IgD-negative memory B cell (primary cell): ENCODE results near the gene VILL. TPM values are rescaled to one million over a fixed set of nuclear protein-coding genes. Genes with fewer than 3 reads are reported as not detected.
A peak's percentile ranks its signal among the peaks of the same experiment; 100 is the strongest.

Experiments
- H3K27ac Mint-ChIP-seq, 3 donors: one replicate each; pipeline ENCODE4 v1.8.0; 2020 to 2022; ENCODE audit warnings: mild to moderate bottlenecking in 3 of 3, mixed read lengths in 3 of 3, moderate library complexity in 1 of 3
- H3K27me3 Mint-ChIP-seq: one replicate; pipeline ENCODE4 v1.8.0; 2021; ENCODE audit warnings: mixed read lengths
- H3K36me3 Mint-ChIP-seq: one replicate; pipeline ENCODE4 v1.8.0; 2020; ENCODE audit warnings: mild to moderate bottlenecking, mixed read lengths
- H3K4me1 Mint-ChIP-seq, 3 donors: one replicate each; pipeline ENCODE4 v1.8.0; 2020 to 2022; ENCODE audit warnings: mixed read lengths in 3 of 3, mild to moderate bottlenecking in 1 of 3
- H3K4me3 Mint-ChIP-seq, 4 donors: one replicate each; pipeline ENCODE4 v1.8.0; 2020 to 2022; ENCODE audit warnings: mild to moderate bottlenecking in 4 of 4, mixed read lengths in 4 of 4, moderate library complexity in 3 of 4
- H3K9me3 Mint-ChIP-seq, 3 donors: one replicate each; pipeline ENCODE4 v1.8.0; 2020 to 2021; ENCODE audit warnings: mixed read lengths in 3 of 3, mild to moderate bottlenecking in 1 of 3
- polyA plus RNA-seq: library from polyadenylated mRNA; unstranded; fragments of 300-500 nt; fragmentation: Illumina TruSeq; gene quantifications from one replicate; pipeline ENCODE4 v1.2.3, GENCODE V29; 2021

Gene VILL
- polyA plus RNA-seq, 1 donor from 2014 or later = 14.9 TPM

DNA sequence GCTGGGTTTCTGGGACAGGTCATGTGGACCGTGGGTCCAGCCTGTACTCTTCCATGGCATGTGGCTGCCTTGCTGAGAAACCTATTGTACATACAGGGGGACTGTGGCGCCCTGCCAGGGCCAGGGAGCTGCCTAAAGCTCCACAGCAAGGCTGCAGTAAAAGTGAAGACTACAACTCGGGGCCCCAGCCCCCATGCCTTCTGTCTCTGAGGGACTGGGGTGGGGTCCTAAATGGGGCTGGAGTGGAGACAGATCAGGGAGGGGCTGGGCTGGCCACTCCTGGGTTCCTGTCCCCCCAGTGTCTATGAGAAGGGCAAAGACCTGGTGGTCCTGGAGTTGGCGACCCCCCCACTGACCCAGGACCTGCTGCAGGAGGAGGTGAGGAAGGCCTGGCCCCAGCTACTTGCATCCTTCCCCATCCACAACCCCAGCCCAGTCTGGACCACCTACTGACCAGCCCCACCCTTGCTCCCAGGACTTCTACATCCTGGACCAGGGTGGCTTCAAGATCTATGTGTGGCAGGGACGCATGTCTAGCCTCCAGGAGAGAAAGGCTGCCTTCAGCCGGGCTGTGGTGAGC lies 7.3 kb downstream of the VILL start:
- Mint-ChIP-seq H3K27ac (peak overlapping the region; percentile 68 to 99 (median 94)), H3K9me3 (no peaks in the 10 kb centered on the region), H3K4me1 (peaks cover 24 to 44% (median 36%) of the 10 kb centered on the region in 3 donors), H3K4me3 (peak overlapping the region in 3 of 4 donors; percentile 67 to 91 (median 77)), H3K27me3 (no peaks in the 10 kb centered on the region), H3K36me3 (peaks cover 5% of the 10 kb centered on the region)

DNA sequence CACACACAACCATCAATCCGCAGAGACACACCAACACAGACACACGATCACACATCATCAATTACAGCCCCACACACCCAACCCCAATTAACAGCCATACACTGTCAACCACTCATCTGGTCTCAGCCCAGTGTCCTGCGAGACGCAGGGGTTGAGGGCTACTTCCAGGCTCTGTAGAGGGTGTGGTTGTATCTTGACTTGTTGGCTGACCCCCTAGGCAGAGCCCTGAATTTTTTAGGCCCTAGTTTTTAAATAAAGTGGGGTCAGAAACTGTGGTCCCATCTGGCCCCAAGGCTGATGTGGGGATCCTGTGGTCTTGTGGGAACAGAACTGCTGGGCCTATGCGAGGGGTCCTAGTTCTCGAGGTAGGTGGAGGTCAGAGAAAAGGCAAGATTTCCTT lies 9.2 kb downstream of the VILL start:
- peak overlapping the region in 1 of 3 donors; percentile 5 for H3K27ac Mint-ChIP-seq
- no peaks in the 10 kb centered on the region for H3K9me3 Mint-ChIP-seq
- peaks cover 5% of the 10 kb centered on the region for H3K36me3 Mint-ChIP-seq
- no peaks in the 10 kb centered on the region for H3K27me3 Mint-ChIP-seq
- peaks cover 11 to 38% (median 35%) of the 10 kb centered on the region in 3 donors for H3K4me1 Mint-ChIP-seq
- H3K4me3 Mint-ChIP-seq = peak overlapping the region in 3 of 4 donors; percentile 17 to 82 (median 44)

DNA sequence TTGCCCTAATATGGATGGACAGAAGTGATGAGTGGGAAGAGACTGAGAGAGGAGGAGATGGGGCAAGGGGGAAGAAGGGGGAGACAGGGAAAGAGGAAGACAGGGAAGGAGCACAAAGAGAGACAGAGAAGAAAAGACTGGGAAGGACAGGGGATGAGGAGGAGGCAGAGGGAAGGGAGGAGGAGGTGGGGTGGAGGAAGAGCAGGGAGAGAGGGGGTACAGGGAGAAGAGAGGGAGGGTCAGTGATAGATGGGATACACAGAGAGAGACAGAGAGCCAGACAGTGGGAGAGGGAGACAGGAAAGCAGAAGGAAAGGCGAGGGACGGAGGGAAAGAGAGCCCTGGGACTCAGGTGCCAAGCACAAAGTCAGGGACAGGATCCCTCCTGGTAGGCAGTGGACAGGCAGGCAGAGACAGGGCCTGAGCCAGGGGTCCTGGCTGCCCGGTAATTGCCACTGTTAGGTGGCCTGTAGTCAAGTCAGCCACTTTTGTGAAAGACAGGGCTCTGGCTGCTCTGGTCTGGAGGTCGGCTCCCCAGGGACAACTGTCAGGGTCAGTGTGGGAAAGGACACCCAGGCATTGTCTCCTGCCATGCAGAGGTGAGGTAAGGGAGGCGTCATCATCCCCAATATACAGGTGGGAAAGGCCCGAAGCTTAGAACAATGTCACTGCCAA lies 9.8 kb downstream of the VILL start:
- Mint-ChIP-seq H3K9me3 (no peaks in the 10 kb centered on the region), H3K36me3 (peaks cover 5% of the 10 kb centered on the region), H3K4me3 (peak overlapping the region in 1 of 4 donors; percentile 82), H3K4me1 (peaks cover 8 to 32% (median 31%) of the 10 kb centered on the region in 3 donors), H3K27me3 (no peaks in the 10 kb centered on the region), H3K27ac (no peak overlapping the region)

DNA sequence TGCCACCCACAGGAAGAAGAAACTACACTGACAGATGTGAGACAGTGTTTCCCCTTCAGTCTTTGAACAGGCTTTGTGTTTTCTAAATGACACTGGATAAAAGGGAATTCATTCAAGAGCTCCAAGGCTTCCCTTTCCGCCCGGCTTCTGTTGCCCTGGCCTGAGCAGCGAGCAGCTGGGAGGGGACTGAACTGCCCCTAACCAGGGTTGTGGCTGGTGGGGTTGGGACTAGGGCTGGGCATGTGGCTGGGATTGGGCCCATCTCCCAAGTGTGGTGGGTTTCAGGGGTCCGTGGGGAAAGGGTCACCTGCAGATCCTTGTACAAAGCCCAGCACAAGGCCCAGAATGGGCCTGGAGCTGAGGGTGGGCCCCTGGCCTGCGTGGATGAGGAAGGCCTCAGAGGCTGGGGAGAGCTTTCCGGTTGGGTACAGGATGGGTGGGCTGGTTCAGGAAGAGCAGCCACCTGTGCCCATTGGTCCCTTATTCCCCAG lies 10.4 kb downstream of the VILL start:
- H3K4me3 Mint-ChIP-seq = no peak overlapping the region
- no peaks in the 10 kb centered on the region for H3K27me3 Mint-ChIP-seq
- H3K9me3 Mint-ChIP-seq = no peaks in the 10 kb centered on the region
- no peak overlapping the region for H3K27ac Mint-ChIP-seq
- peaks cover 8 to 28% (median 27%) of the 10 kb centered on the region in 3 donors for H3K4me1 Mint-ChIP-seq
- peaks cover 5% of the 10 kb centered on the region for H3K36me3 Mint-ChIP-seq

DNA sequence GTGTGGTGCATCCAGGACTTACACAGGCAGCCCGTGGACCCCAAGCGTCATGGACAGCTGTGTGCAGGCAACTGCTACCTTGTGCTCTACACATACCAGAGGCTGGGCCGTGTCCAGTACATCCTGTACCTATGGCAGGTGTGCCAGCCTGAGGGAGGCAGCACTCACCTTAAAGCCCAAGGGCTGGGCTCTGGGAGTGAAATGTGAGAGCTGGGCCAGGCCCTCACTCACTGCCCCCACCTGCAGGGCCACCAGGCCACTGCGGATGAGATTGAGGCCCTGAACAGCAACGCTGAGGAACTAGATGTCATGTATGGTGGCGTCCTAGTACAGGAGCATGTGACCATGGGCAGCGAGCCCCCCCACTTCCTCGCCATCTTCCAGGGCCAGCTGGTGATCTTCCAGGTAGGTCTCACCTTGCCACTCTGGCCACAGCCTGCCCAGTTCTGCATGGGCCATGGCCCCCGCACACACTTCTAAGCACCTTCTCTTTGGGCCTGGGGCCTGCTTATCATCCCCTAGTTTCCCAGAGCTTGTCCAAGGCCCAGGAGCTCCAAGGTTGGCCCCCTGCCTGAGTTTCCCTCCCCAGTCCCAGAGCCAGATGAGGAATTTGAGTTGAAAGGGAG lies 11.0 kb downstream of the VILL start:
- peak overlapping the region in 1 of 3 donors; percentile 59 for H3K27ac Mint-ChIP-seq
- H3K36me3 Mint-ChIP-seq = peaks cover 4% of the 10 kb centered on the region
- no peaks in the 10 kb centered on the region for H3K9me3 Mint-ChIP-seq
- no peaks in the 10 kb centered on the region for H3K27me3 Mint-ChIP-seq
- no peak overlapping the region for H3K4me3 Mint-ChIP-seq
- H3K4me1 Mint-ChIP-seq = peaks cover 6 to 27% (median 24%) of the 10 kb centered on the region in 3 donors

DNA sequence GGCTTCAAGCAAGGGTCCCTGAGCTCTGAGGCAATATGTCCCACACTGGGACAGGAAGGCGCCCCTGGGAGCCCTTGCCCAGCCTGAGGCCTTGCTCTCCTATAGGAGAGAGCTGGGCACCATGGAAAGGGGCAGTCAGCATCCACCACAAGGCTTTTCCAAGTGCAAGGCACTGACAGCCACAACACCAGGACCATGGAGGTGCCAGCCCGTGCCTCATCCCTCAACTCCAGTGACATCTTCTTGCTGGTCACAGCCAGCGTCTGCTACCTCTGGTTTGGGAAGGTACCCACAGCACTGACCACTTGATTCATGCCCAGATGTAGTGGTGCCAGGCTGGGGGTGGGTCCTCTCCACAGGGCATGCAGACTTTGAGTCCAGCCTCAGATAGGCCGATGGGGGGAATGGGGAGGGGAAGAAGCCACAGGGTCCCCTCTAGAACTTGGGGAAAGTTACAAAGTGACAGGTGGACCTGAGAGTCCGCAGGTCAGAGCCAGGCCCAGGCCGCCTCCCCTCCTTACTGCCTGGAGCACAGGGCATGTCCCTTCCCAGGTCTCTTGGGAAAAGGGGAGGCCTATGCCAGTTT lies 11.8 kb downstream of the VILL start:
- H3K9me3 Mint-ChIP-seq = no peaks in the 10 kb centered on the region
- no peak overlapping the region for H3K4me3 Mint-ChIP-seq
- H3K27ac Mint-ChIP-seq = peak overlapping the region in 1 of 3 donors; percentile 59
- H3K27me3 Mint-ChIP-seq = no peaks in the 10 kb centered on the region
- no peaks in the 10 kb centered on the region for H3K36me3 Mint-ChIP-seq
- H3K4me1 Mint-ChIP-seq = peaks cover 0 to 23% (median 18%) of the 10 kb centered on the region in 3 donors

DNA sequence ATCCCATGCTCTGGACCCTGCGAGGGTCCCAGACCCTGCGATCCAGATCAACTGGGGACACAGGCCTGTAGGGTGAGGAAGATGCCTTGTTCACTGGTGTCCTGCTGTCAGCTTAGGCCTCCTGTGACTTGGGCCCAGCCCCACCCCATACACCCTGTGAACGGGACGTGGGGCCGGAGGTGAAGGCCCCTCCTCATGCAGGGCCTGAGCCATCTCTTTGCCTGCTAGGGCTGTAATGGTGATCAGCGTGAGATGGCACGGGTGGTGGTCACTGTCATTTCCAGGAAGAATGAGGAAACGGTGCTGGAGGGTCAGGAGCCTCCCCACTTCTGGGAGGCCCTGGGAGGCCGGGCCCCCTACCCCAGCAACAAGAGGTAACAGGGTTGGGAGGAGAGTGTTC lies 12.4 kb downstream of the VILL start:
- Mint-ChIP-seq H3K9me3 (no peaks in the 10 kb centered on the region), H3K36me3 (no peaks in the 10 kb centered on the region), H3K27me3 (no peaks in the 10 kb centered on the region), H3K4me1 (peaks cover 0 to 22% (median 18%) of the 10 kb centered on the region in 3 donors), H3K4me3 (no peak overlapping the region), H3K27ac (peak overlapping the region in 1 of 3 donors; percentile 89)

DNA sequence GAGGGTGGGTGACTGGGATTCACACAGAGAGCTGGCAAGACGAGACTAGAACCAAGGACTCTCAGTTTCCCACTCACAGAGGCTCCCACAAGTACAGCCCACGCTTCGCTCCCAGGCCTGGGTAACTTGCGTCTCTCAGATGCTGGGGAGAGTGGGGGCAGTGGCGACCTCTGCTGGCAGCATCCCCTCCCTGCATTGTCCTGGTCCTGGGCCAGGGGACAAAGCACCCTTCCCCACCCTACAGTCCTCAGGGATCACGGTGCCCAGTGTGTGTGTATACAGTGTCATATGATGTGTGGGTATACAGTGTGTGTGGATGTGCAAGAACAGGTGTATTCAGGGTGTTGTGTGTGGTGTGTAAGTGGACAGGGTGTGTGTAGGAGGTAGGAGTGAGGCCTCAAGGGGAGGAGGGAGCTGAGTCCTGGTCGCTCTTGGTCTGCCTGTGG lies 12.8 kb downstream of the VILL start:
- H3K4me3 Mint-ChIP-seq = no peak overlapping the region
- H3K9me3 Mint-ChIP-seq = no peaks in the 10 kb centered on the region

DNA sequence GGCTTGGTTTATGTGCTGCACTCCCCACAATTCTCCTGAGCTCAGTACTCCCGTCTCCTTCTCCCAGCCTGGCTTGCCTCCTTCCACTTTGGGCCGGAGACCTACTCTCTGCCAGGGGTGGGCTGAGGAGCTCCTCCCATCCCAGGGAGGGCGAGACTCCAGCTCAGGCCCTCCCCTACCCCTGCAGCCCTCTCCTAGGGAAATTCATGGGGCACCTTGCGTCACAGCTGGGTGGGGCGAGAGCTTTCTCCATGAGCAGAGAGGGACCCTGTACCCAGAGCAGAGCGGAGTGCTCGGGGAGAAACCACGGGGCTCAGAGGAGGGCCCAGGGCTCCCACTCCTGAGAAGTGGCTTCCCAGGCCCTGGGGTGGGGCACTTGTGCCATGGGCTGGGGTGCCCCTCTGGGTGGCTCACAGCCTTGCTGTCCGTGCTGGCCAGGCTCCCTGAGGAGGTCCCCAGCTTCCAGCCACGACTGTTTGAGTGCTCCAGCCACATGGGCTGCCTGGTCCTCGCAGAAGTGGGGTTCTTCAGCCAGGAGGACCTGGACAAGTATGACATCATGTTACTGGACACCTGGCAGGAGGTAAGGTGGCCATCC lies 13.3 kb downstream of the VILL start:
- H3K4me3 Mint-ChIP-seq = no peak overlapping the region
- peak overlapping the region in 2 of 3 donors; percentile 33 to 89 for H3K27ac Mint-ChIP-seq
- H3K9me3 Mint-ChIP-seq = no peaks in the 10 kb centered on the region
- peaks cover 0 to 17% (median 13%) of the 10 kb centered on the region in 3 donors for H3K4me1 Mint-ChIP-seq
- H3K36me3 Mint-ChIP-seq = no peaks in the 10 kb centered on the region
- no peaks in the 10 kb centered on the region for H3K27me3 Mint-ChIP-seq

More for the DNA sequence above, 12.8 kb downstream of the VILL start:
- H3K27me3 Mint-ChIP-seq = no peaks in the 10 kb centered on the region
- no peaks in the 10 kb centered on the region for H3K36me3 Mint-ChIP-seq
- peaks cover 0 to 18% (median 18%) of the 10 kb centered on the region in 3 donors for H3K4me1 Mint-ChIP-seq
- peak overlapping the region in 1 of 3 donors; percentile 89 for H3K27ac Mint-ChIP-seq

DNA sequence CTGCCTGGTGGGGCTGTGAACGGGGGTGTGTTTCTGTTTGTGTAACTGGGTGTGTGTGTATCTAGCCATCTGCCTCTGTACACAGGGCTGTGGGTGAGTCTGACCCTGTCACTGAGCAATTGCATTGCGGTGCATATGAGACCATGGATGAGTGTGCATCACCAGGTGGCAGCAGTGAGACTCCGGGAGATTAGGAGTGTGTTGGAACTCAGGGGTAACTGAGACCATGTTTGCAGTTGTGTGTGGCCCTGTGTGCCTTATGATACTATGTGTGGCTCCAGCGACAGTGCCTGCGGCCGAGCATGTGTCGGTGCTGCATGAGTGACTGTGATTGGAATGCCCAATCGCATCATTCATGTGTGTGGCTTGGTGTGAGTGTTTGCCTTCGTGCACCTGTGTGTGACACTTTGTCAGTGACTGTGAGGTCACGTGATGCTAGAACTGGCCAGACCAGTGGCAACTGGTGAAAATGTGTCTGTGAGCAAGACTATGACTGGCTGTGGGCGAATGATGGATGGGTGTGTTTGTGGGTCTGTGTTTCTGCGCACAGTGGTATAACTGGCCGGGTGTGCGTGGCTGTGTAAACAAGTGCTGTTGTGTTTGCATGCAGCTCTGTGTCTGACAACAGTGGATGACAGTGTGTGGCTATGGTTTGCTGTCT lies 14.0 kb downstream of the VILL start:
- Mint-ChIP-seq H3K36me3 (no peaks in the 10 kb centered on the region), H3K9me3 (no peaks in the 10 kb centered on the region), H3K4me3 (no peak overlapping the region), H3K27me3 (no peaks in the 10 kb centered on the region), H3K27ac (peak overlapping the region in 1 of 3 donors; percentile 33), H3K4me1 (peaks cover 0 to 12% (median 9%) of the 10 kb centered on the region in 3 donors)

DNA sequence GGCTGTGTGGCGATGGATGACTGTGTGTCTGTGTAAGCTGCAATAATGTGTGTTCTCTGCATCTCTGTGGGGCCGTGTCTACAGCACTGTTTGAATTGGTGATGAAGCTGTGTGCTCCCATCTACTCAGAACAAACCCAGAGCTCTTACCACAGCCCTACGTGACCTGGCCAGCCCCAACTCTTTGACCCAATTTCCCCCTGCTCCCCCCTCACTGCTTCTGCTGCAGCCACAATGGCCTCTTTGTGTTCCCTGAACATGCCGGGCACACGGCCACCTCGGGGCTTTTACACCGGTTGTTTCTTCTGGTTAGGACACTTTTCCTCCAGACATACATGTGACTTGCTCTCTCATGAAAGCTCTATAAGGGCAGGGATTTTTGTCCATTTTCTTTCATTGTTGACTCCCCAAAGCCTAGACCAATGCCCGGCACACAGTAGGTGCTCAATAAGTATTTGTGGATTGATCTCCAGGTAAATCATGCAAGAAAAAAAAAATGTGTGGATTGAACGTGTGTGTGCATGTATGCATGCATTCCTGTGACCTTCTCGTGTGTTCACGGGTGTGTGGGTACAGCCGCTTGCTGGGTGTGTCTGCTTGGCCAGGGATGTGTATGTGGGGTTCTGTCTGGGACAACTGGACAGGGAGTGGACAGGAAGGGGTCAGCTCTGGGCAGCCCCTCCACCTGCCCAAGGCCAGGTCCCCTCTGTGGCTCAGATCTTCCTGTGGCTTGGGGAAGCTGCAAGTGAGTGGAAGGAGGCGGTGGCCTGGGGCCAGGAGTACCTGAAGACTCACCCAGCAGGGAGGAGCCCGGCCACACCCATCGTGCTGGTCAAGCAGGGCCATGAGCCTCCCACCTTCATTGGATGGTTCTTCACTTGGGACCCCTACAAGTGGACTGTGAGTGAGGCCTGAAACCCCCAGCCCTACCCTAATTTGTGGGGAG lies 14.8 kb downstream of the VILL start:
- H3K9me3 Mint-ChIP-seq = no peaks in the 10 kb centered on the region
- H3K27ac Mint-ChIP-seq = peak overlapping the region in 1 of 3 donors; percentile 19
- H3K27me3 Mint-ChIP-seq = no peaks in the 10 kb centered on the region
- H3K4me3 Mint-ChIP-seq = no peak overlapping the region
- peaks cover 0 to 12% (median 7%) of the 10 kb centered on the region in 3 donors for H3K4me1 Mint-ChIP-seq
- H3K36me3 Mint-ChIP-seq = no peaks in the 10 kb centered on the region

DNA sequence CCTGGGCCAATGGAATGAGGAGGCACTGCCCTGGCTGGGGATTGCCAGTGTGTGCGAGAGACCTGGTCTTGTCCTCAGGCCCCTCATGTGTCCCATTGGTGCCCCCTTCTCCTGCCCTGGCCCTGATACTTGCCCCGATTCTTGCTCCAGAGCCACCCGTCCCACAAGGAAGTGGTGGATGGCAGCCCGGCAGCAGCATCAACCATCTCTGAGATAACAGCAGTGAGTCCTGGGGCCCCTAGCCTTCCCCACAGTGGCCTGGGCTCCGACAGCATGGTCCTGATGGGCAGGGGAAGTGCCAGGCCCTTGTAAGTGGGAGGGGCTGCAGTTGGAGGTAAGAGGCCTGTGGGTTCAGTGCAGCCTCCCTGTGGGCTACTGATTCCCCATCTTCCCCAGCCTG lies 15.4 kb downstream of the VILL start:
- Mint-ChIP-seq H3K27ac (no peak overlapping the region), H3K4me3 (no peak overlapping the region)

DNA sequence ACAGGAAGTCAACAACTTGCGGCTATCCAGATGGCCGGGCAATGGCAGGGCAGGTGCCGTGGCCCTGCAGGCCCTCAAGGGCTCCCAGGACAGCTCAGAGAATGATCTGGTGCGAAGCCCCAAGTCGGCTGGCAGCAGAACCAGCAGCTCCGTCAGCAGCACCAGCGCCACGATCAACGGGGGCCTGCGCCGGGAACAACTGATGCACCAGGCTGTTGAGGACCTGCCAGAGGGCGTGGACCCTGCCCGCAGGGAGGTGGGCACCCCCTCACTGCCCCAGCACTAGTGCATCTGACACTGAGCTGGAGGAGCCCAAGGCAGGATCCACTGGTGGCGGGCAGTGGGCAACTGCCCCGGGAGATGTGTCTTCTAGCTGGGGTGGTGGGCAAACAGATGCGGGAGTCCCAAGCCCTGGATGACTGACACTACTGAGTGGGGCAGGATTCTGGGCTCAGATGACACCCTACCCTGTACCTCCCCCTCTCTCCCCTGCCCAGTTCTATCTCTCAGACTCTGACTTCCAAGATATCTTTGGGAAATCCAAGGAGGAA lies 15.9 kb downstream of the VILL start:
- no peak overlapping the region for H3K27ac Mint-ChIP-seq
- no peaks in the 10 kb centered on the region for H3K9me3 Mint-ChIP-seq
- H3K36me3 Mint-ChIP-seq = no peaks in the 10 kb centered on the region
- no peak overlapping the region for H3K4me3 Mint-ChIP-seq
- H3K4me1 Mint-ChIP-seq = peaks cover 0 to 13% (median 7%) of the 10 kb centered on the region in 3 donors
- no peaks in the 10 kb centered on the region for H3K27me3 Mint-ChIP-seq

More for the DNA sequence above, 15.4 kb downstream of the VILL start:
- H3K4me1 Mint-ChIP-seq = peaks cover 0 to 13% (median 7%) of the 10 kb centered on the region in 3 donors
- H3K27me3 Mint-ChIP-seq = no peaks in the 10 kb centered on the region
- no peaks in the 10 kb centered on the region for H3K9me3 Mint-ChIP-seq
- H3K36me3 Mint-ChIP-seq = no peaks in the 10 kb centered on the region
